A549 (cell line): ENCODE measurements around the gene UBE2H.

ENCODE experiments used
- EP300 ChIP-seq, 2 experiments: fragments of >200 bp; sonication (Bioruptor Twin); formaldehyde crosslinking; IDR thresholded peaks; 2 replicates in 1 of 2; 3 replicates in 1 of 2; pipeline ENCODE4 v1.6.1; 2016 to 2017
- HOXB13 ChIP-seq: fragments of 250-450 bp; sonication (Bioruptor Pico); IDR thresholded peaks from 2 replicates; pipeline ENCODE4 v1.5.0; 2020; ENCODE audit warnings: low read depth, mild to moderate bottlenecking, moderate library complexity
- JUNB ChIP-seq: fragments of >200 bp; sonication (Bioruptor Twin); formaldehyde crosslinking; IDR thresholded peaks from 2 replicates; pipeline ENCODE4 v1.6.1; 2016
- SREBF2 ChIP-seq: fragments of 450-650 bp; IDR thresholded peaks from 2 replicates; pipeline ENCODE4 v1.6.1; 2014; ENCODE audit warnings: mild to moderate bottlenecking, moderate library complexity

DNA sequence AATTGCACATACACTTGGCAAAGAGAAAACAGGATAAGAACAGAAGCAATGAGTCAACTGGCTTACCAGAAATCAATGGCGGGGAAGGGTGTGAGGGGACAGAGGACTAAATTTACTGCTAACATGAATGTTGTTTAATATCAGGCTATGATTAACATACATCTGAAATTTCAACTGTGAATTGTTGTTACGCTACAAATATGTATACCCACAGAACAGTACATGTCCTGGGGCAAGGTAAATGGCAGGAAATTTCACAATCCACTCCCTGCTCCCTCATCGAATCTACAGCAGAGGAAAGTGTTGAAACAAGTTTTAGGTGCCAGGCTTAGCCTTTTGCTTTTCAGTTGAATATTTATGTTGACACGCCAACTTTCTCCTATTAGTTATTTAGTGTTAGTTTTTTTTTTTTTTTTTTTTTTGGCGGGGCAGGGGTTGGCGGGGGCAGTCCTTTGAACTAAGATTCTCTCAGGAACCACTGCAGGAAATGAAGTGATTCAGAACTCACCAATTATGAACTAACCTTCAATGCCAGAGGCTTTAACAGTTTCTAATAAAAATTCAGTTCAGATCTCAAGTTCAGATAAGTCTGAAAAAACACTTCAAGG is 99.0 kb downstream of the UBE2H start:
- TF ChIP-seq SREBF2 (no peak), EP300 (IDR thresholded peaks at IDR 0.05) (no peak), JUNB (no peak), HOXB13 (CRISPR knock-in tag) (no peak)
